CD4-positive, CD25-positive, alpha-beta regulatory T cell (primary cell): ENCODE data around the gene CCDC9B. TPM values are rescaled to one million over a fixed set of nuclear protein-coding genes. Genes with fewer than 3 reads are reported as not detected.

Experiments used
- ATAC-seq, 2 donors: fragments of 150-1000 bp; cut with Tn5 transposase; one replicate each; pipeline ENCODE4 v1.10.0; 2021; ENCODE audit warnings: low read depth in 2 of 2, moderate number of reproducible peaks in 2 of 2, moderate library complexity in 1 of 2
- DNase-seq, 3 donors: peaks; one replicate each; pipeline versions ENCODE4 v3.0.0 to v3.0.0-alpha.2; 2012 to 2022; ENCODE audit warnings: mixed read lengths in 1 of 3
- H3K27ac ChIP-seq: one replicate; pipeline ENCODE4 v1.7.0; 2013; ENCODE audit warnings: mild to moderate bottlenecking, low read length; ENCODE audit not compliant: insufficient read depth, poor library complexity, severe bottlenecking
- H3K27me3 ChIP-seq: one replicate; pipeline ENCODE4 v1.7.0; 2013; ENCODE audit warnings: low read length; ENCODE audit not compliant: control insufficient read depth, insufficient read depth
- H3K36me3 ChIP-seq: one replicate; pipeline ENCODE4 v1.7.0; 2013; ENCODE audit warnings: mild to moderate bottlenecking, low read length, moderate library complexity; ENCODE audit not compliant: control insufficient read depth, insufficient read depth
- H3K4me1 ChIP-seq: 2 replicates; pipeline ENCODE4 v1.7.0; 2013; ENCODE audit warnings: mild to moderate bottlenecking, low read length; ENCODE audit not compliant: insufficient read depth, control insufficient read depth, poor library complexity, severe bottlenecking
- H3K4me3 ChIP-seq: one replicate; pipeline ENCODE4 v1.7.0; 2013; ENCODE audit warnings: low read depth, mild to moderate bottlenecking, low read length, moderate library complexity
- H3K9me3 ChIP-seq, 2 experiments: 1 replicate in 1 of 2; 2 replicates in 1 of 2; pipeline ENCODE4 v1.7.0; 2013; ENCODE audit warnings: low read length in 2 of 2, mild to moderate bottlenecking in 1 of 2, moderate library complexity in 1 of 2; ENCODE audit not compliant: control insufficient read depth in 2 of 2
- H3K27ac Mint-ChIP-seq, 3 donors: one replicate each; pipeline ENCODE4 v1.8.0; 2020 to 2022; ENCODE audit warnings: mild to moderate bottlenecking in 3 of 3, mixed read lengths in 3 of 3, moderate library complexity in 2 of 3
- H3K27me3 Mint-ChIP-seq: one replicate; pipeline ENCODE4 v1.8.0; 2022; ENCODE audit warnings: mild to moderate bottlenecking, mixed read lengths
- H3K36me3 Mint-ChIP-seq: one replicate; pipeline ENCODE4 v1.8.0; 2020; ENCODE audit warnings: mixed read lengths
- H3K4me1 Mint-ChIP-seq, 4 donors: one replicate each; pipeline ENCODE4 v1.8.0; 2020 to 2022; ENCODE audit warnings: mixed read lengths in 4 of 4, mild to moderate bottlenecking in 1 of 4
- H3K4me3 Mint-ChIP-seq, 4 donors: one replicate each; pipeline ENCODE4 v1.8.0; 2020 to 2022; ENCODE audit warnings: mild to moderate bottlenecking in 4 of 4, mixed read lengths in 4 of 4, moderate library complexity in 3 of 4
- H3K9me3 Mint-ChIP-seq, 7 donors: one replicate each; pipeline ENCODE4 v1.8.0; 2020 to 2022; ENCODE audit warnings: mixed read lengths in 7 of 7, mild to moderate bottlenecking in 3 of 7, moderate library complexity in 2 of 7
- polyA plus RNA-seq, 4 donors: library from polyadenylated mRNA; unstranded; fragments of 300-500 nt; fragmentation: Illumina TruSeq; gene quantifications; one replicate each; pipeline ENCODE4 v1.2.3, GENCODE V29; 2021
- total RNA-seq: library from RNA; stranded (reverse); gene quantifications from one replicate; pipeline ENCODE4 v1.2.3, GENCODE V29; 2022

CCDC9B gene
- total and polyA plus RNA-seq, 5 donors from 2014 or later = 0.10 to 3.7 TPM; not detected in 3

GRCh38 chr15:40346579-40347558, 6.1 kb upstream of the CCDC9B start:
- H3K27ac Mint-ChIP-seq = no peak overlapping the region

GRCh38 chr15:40345867-40346578, 5.3 kb upstream of the CCDC9B start:
- Histone ChIP-seq H3K4me1 (peaks cover 4% of the 10 kb centered on the region), H3K27me3 (no peaks in the 10 kb centered on the region), H3K36me3 (no peaks in the 10 kb centered on the region), H3K9me3 (no peaks in the 10 kb centered on the region), H3K27ac (no peak overlapping the region), H3K4me3 (no peak overlapping the region)
- Mint-ChIP-seq H3K4me3 (no peak overlapping the region), H3K36me3 (no peaks in the 10 kb centered on the region), H3K27ac (peak overlapping the region in 1 of 3 donors; percentile 81), H3K9me3 (no peaks in the 10 kb centered on the region), H3K27me3 (no peaks in the 10 kb centered on the region), H3K4me1 (peaks cover 0 to 5% (median 2%) of the 10 kb centered on the region in 4 donors)
- no peak for ATAC-seq
- no peak for DNase-seq

More at GRCh38 chr15:40346579-40347558, 6.1 kb upstream of the CCDC9B start:
- Mint-ChIP-seq H3K4me1 (peaks cover 0 to 5% (median 2%) of the 10 kb centered on the region in 4 donors), H3K9me3 (no peaks in the 10 kb centered on the region), H3K27me3 (no peaks in the 10 kb centered on the region), H3K36me3 (no peaks in the 10 kb centered on the region), H3K4me3 (peak overlapping the region in 1 of 4 donors; percentile 23)
- Histone ChIP-seq H3K4me3 (no peak overlapping the region), H3K27ac (no peak overlapping the region), H3K4me1 (peaks cover 4% of the 10 kb centered on the region), H3K27me3 (no peaks in the 10 kb centered on the region), H3K9me3 (no peaks in the 10 kb centered on the region), H3K36me3 (no peaks in the 10 kb centered on the region)
- no peak for DNase-seq
- ATAC-seq = no peak

GRCh38 chr15:40345225-40345866, 4.6 kb upstream of the CCDC9B start:
- Mint-ChIP-seq H3K27me3 (no peaks in the 10 kb centered on the region), H3K4me1 (peaks cover 0 to 5% (median 2%) of the 10 kb centered on the region in 4 donors), H3K4me3 (no peak overlapping the region), H3K9me3 (no peaks in the 10 kb centered on the region), H3K27ac (peak overlapping the region in 1 of 3 donors; percentile 81), H3K36me3 (no peaks in the 10 kb centered on the region)
- no peak for ATAC-seq
- no peak for DNase-seq
- H3K36me3 ChIP-seq = no peaks in the 10 kb centered on the region
- no peaks in the 10 kb centered on the region for H3K27me3 ChIP-seq
- H3K4me3 ChIP-seq = no peak overlapping the region
- H3K27ac ChIP-seq = no peak overlapping the region
- H3K9me3 ChIP-seq = no peaks in the 10 kb centered on the region
- H3K4me1 ChIP-seq = peaks cover 4% of the 10 kb centered on the region

DNA sequence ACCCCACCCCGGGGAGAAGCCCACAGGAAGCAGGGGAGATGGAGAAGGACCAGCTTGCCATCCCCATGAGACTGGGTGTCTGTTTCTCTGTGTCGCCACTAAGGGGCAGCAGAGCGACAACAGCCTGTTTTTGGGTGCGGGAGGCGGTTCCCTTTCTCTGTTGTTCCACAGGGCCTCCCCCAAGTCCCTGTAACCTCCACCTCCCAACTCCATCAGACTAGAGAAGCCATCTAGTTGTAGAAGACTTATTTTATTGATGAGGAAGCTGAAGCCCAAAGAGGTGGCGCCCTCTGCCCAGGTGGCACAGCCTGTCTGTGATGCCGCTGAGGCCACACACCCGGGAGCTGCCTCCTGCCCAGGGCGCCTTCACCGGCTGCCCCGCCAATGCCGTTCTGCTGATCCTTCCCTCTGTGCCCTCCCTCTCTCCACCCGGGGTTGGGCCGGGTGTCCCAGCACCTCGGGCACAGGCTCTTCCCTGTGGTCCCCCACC, 3.9 kb upstream of the CCDC9B start:
- H3K9me3 ChIP-seq = no peaks in the 10 kb centered on the region
- Mint-ChIP-seq H3K27me3 (no peaks in the 10 kb centered on the region), H3K4me3 (no peak overlapping the region), H3K9me3 (no peaks in the 10 kb centered on the region), H3K27ac (no peak overlapping the region), H3K4me1 (peaks cover 0 to 5% (median 2%) of the 10 kb centered on the region in 4 donors), H3K36me3 (no peaks in the 10 kb centered on the region)
- ATAC-seq (peak; percentile 47 to 69), DNase-seq (peak; percentile 54 to 73 (median 66))
- H3K27ac ChIP-seq = no peak overlapping the region
- H3K36me3 ChIP-seq = no peaks in the 10 kb centered on the region
- no peak overlapping the region for H3K4me3 ChIP-seq
- peaks cover 4% of the 10 kb centered on the region for H3K4me1 ChIP-seq
- no peaks in the 10 kb centered on the region for H3K27me3 ChIP-seq

DNA sequence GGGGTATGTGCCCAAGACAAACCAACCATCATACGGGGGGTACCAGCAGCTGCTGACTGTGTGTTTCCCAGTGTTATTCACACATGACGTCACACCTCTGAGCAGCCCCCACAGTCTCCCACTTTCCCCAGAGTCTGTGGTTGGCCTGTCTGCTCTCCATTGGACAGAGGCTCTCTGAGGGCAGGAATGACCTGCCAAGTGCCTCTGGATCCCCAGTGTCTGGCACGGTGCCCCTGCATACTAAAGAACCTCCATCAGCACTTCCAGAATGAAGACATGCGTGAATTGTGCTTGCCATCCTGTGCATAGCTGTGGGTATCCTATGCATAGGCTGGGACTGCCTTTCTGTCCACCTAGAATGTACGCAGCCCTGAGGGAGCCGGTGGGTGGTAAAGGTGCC, 3.5 kb upstream of the CCDC9B start:
- H3K27ac ChIP-seq = no peak overlapping the region
- peaks cover 0 to 5% (median 2%) of the 10 kb centered on the region in 4 donors for H3K4me1 Mint-ChIP-seq

GRCh38 chr15:40343512-40343911, 2.8 kb upstream of the CCDC9B start:
- Mint-ChIP-seq H3K4me1 (peaks cover 0 to 5% (median 2%) of the 10 kb centered on the region in 4 donors), H3K9me3 (no peaks in the 10 kb centered on the region), H3K4me3 (peak overlapping the region in 1 of 4 donors; percentile 45), H3K36me3 (no peaks in the 10 kb centered on the region), H3K27me3 (no peaks in the 10 kb centered on the region), H3K27ac (no peak overlapping the region)
- H3K4me1 ChIP-seq = peaks cover 4% of the 10 kb centered on the region
- H3K36me3 ChIP-seq = no peaks in the 10 kb centered on the region
- H3K27me3 ChIP-seq = no peaks in the 10 kb centered on the region
- H3K4me3 ChIP-seq = no peak overlapping the region
- no peak for DNase-seq
- no peak overlapping the region for H3K27ac ChIP-seq
- no peaks in the 10 kb centered on the region for H3K9me3 ChIP-seq
- ATAC-seq = no peak

More for the DNA sequence above, 3.5 kb upstream of the CCDC9B start:
- no peaks in the 10 kb centered on the region for H3K27me3 Mint-ChIP-seq
- Histone ChIP-seq H3K4me3 (no peak overlapping the region), H3K27me3 (no peaks in the 10 kb centered on the region), H3K9me3 (no peaks in the 10 kb centered on the region), H3K36me3 (no peaks in the 10 kb centered on the region), H3K4me1 (peaks cover 4% of the 10 kb centered on the region)
- H3K27ac Mint-ChIP-seq = no peak overlapping the region
- ATAC-seq (no peak), DNase-seq (no peak)
- no peaks in the 10 kb centered on the region for H3K36me3 Mint-ChIP-seq
- no peaks in the 10 kb centered on the region for H3K9me3 Mint-ChIP-seq
- no peak overlapping the region for H3K4me3 Mint-ChIP-seq
